GM21526 (cell line): ENCODE data around the gene LPA.
A peak's percentile ranks its signal among the peaks of the same experiment; 100 is the strongest.

Source experiments
- ATAC-seq: cut with Tn5 transposase; IDR thresholded peaks from one replicate; pipeline ENCODE4 v1.9.1; 2021; ENCODE audit warnings: moderate library complexity; ENCODE audit not compliant: unreplicated experiment, low FRiP score

The LPA gene

GRCh38 chr6:160520043-160520904 is 143.8 kb downstream of the LPA start:
- ATAC-seq, result peak; percentile 75

- ATAC-seq, result peak; percentile 85
These were observed 144.5 kb downstream of the LPA start for GRCh38 chr6:160519603-160520042.

GRCh38 chr6:160519133-160519532 is 144.9 kb downstream of the LPA start:
- ATAC-seq, result no peak

GRCh38 chr6:160513836-160514235 is 150.2 kb downstream of the LPA start:
- no peak for ATAC-seq

GRCh38 chr6:160510976-160511617 is 153.0 kb downstream of the LPA start:
- no peak for ATAC-seq

GRCh38 chr6:160510199-160510598 is 153.9 kb downstream of the LPA start:
- ATAC-seq, result no peak

GRCh38 chr6:160509610-160510009 is 154.5 kb downstream of the LPA start:
- ATAC-seq, result no peak

- no peak for ATAC-seq
These were observed 155.5 kb downstream of the LPA start for GRCh38 chr6:160508599-160508998.

- no peak for ATAC-seq
These were observed 156.7 kb downstream of the LPA start for GRCh38 chr6:160507420-160507819.

GRCh38 chr6:160505970-160506369 is 158.1 kb downstream of the LPA start:
- no peak for ATAC-seq

GRCh38 chr6:160500639-160501038 is 163.4 kb downstream of the LPA start:
- no peak for ATAC-seq

- ATAC-seq, result no peak
These were observed 169.5 kb downstream of the LPA start for GRCh38 chr6:160494576-160494975.

- no peak for ATAC-seq
These were observed 175.0 kb downstream of the LPA start for GRCh38 chr6:160489091-160489490.

- no peak for ATAC-seq
These were observed 177.0 kb downstream of the LPA start for GRCh38 chr6:160487116-160487515.
